ENCODE measurements around the gene CCDC3.

DNA sequence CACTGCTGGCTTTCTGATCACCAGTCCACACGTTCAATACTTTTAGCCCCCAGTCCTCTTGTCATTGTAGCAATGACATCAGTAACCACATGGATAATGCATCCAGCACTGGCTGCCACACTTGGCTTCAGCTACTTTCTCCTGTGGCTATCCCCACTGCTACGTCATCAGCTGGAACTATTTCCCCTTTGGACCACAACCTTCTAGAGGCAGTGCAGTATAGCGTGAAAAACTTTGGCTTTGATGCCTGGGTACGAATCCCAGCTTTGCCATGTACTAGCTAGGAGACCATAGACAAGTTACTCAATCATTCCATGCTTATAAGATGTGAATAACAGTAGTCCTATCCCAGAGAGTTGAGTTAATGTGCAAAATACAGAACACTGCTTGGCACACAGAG lies 63.2 kb downstream of the CCDC3 start:
- TF ChIP-seq, protein P1, sequence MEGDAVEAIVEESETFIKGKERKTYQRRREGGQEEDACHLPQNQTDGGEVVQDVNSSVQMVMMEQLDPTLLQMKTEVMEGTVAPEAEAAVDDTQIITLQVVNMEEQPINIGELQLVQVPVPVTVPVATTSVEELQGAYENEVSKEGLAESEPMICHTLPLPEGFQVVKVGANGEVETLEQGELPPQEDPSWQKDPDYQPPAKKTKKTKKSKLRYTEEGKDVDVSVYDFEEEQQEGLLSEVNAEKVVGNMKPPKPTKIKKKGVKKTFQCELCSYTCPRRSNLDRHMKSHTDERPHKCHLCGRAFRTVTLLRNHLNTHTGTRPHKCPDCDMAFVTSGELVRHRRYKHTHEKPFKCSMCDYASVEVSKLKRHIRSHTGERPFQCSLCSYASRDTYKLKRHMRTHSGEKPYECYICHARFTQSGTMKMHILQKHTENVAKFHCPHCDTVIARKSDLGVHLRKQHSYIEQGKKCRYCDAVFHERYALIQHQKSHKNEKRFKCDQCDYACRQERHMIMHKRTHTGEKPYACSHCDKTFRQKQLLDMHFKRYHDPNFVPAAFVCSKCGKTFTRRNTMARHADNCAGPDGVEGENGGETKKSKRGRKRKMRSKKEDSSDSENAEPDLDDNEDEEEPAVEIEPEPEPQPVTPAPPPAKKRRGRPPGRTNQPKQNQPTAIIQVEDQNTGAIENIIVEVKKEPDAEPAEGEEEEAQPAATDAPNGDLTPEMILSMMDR (IDR thresholded peaks at IDR 0.05; ENCODE audit: low read length), result no peak
- no peak for TF ChIP-seq EZH2 (IDR thresholded peaks at IDR 0.05; ENCODE audit: borderline replicate concordance, low read length)

Data from OCI-LY1 (cell line).